Kidney (tissue), 14 donors: ENCODE data around the gene DUSP10. TPM values are rescaled to one million over a fixed set of nuclear protein-coding genes. Genes with fewer than 3 reads are reported as not detected.

Experiments used
- DNase-seq, 5 donors: peaks; one replicate each; pipeline ENCODE4 v3.0.0-alpha.2; 2013 to 2020
- FAIRE-seq: peaks from 2 replicates; lab custom pipeline; 2012; peaks lifted over from hg19 to GRCh38; lab: Jason Lieb, UNC
- H3K27ac ChIP-seq, 2 donors: one replicate each; pipeline ENCODE4 v1.7.0; 2013; ENCODE audit warnings: low read depth in 2 of 2, low read length in 2 of 2, inconsistent platforms in 1 of 2
- H3K27me3 ChIP-seq: one replicate; pipeline ENCODE4 v1.7.1; 2013; ENCODE audit warnings: low read length, inconsistent platforms; ENCODE audit not compliant: control insufficient read depth, insufficient read depth
- H3K36me3 ChIP-seq, 3 donors: one replicate each; pipeline versions ENCODE4 v1.7.0 to v1.7.1; 2013; ENCODE audit warnings: low read length in 3 of 3, control low read depth in 1 of 3, inconsistent platforms in 1 of 3; ENCODE audit not compliant: insufficient read depth in 3 of 3, control insufficient read depth in 2 of 3
- H3K4me1 ChIP-seq, 3 donors: one replicate each; pipeline versions ENCODE4 v1.7.0 to v1.7.1; 2013; ENCODE audit warnings: low read length in 3 of 3, inconsistent platforms in 1 of 3, low read depth in 1 of 3; ENCODE audit not compliant: control insufficient read depth in 2 of 3, insufficient read depth in 2 of 3
- H3K4me3 ChIP-seq, 3 donors: one replicate each; pipeline versions ENCODE4 v1.7.0 to v1.8.1; 2013; ENCODE audit warnings: low read length in 3 of 3, control low read depth in 1 of 3, inconsistent platforms in 1 of 3
- H3K9ac ChIP-seq, 3 donors: one replicate each; pipeline versions ENCODE4 v1.7.0 to v1.7.1; 2013; ENCODE audit warnings: low read length in 3 of 3, control low read depth in 1 of 3, inconsistent platforms in 1 of 3
- H3K9me3 ChIP-seq, 3 donors: one replicate each; pipeline versions ENCODE4 v1.7.0 to v1.7.1; 2013; ENCODE audit warnings: low read length in 3 of 3, control low read depth in 1 of 3, inconsistent platforms in 1 of 3; ENCODE audit not compliant: control insufficient read depth in 2 of 3, insufficient read depth in 1 of 3
- intact Hi-C: fragments of 100-400 bp; cut with DNase I; formaldehyde crosslinking; loops from one replicate; pipeline ENCODE4 v1.11.1; 2022
- polyA plus RNA-seq: library from polyadenylated mRNA; stranded (reverse); fragments of 350-450 nt; fragmentation: Illumina TruSeq; extraction: RNeasy Lipid Tissue Mini Kit (QIAGEN cat#74804); gene quantifications from one replicate; pipeline ENCODE4 v1.2.3, GENCODE V29; 2014; ENCODE audit warnings: low read depth, low replicate concordance; ENCODE audit not compliant: insufficient read depth
- total RNA-seq: library from RNA; stranded (reverse); fragmentation: NEBNext Ultra II Directional; extraction: Animal tissue kit (Norgen Biotek cat#: 25700); gene quantifications from one replicate; pipeline ENCODE4 v1.2.1, GENCODE V29; 2021
- TF ChIP-seq, protein P1 (sequence below): IDR thresholded peaks from 3 replicates; pipeline ENCODE4 v1.5.1; 2012; ENCODE audit warnings: mild to moderate bottlenecking, moderate library complexity, borderline replicate concordance; ENCODE audit not compliant: insufficient read depth; ENCODE audit errors: extremely low read depth
- donor health status: control.
- donor health status: control.
- donor health status: control.
- donor health status: control.
- donor health status: control.
- donor health status: DM: yes; HTN: yes; CAD: no.
- donor health status: Normal renal cell carcinoma (clear cell type).

The DUSP10 gene
- total and polyA plus RNA-seq, 2 donors from 2014 or later, result 1.0 to 5.3 TPM

DNA sequence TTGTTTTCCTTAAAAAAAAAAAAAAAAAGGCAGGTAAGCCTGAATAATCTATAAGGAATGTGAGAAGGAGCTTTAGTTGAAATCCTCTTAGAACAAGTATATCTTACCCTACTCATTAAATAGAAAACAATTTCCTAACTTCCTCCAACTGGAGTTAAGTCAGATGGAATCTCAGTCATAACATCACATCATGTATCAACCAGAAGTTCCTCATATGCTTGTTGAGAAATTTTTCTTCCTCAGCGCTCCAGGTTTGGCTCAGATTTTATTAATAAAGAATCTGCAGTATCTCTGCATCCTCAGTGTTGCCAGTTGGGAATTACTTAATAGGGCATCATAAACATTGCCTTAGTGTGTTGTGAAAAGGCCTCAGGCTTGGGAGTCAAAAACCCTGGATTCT is 37.6 kb downstream of the DUSP10 start:
- no peaks in the 10 kb centered on the region for H3K4me1 ChIP-seq
- H3K9ac ChIP-seq, result no peak overlapping the region
- DNase-seq (no peak), FAIRE-seq (no peak)
- peaks cover 0 to 3% (median 0%) of the 10 kb centered on the region in 3 donors for H3K36me3 ChIP-seq
- H3K27me3 ChIP-seq, result no peaks in the 10 kb centered on the region
- no peak overlapping the region for H3K4me3 ChIP-seq
- TF ChIP-seq, protein P1, sequence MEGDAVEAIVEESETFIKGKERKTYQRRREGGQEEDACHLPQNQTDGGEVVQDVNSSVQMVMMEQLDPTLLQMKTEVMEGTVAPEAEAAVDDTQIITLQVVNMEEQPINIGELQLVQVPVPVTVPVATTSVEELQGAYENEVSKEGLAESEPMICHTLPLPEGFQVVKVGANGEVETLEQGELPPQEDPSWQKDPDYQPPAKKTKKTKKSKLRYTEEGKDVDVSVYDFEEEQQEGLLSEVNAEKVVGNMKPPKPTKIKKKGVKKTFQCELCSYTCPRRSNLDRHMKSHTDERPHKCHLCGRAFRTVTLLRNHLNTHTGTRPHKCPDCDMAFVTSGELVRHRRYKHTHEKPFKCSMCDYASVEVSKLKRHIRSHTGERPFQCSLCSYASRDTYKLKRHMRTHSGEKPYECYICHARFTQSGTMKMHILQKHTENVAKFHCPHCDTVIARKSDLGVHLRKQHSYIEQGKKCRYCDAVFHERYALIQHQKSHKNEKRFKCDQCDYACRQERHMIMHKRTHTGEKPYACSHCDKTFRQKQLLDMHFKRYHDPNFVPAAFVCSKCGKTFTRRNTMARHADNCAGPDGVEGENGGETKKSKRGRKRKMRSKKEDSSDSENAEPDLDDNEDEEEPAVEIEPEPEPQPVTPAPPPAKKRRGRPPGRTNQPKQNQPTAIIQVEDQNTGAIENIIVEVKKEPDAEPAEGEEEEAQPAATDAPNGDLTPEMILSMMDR, result no peak
- H3K9me3 ChIP-seq, result no peaks in the 10 kb centered on the region
- intact Hi-C loops, result no loop called here
- no peak overlapping the region for H3K27ac ChIP-seq

DNA sequence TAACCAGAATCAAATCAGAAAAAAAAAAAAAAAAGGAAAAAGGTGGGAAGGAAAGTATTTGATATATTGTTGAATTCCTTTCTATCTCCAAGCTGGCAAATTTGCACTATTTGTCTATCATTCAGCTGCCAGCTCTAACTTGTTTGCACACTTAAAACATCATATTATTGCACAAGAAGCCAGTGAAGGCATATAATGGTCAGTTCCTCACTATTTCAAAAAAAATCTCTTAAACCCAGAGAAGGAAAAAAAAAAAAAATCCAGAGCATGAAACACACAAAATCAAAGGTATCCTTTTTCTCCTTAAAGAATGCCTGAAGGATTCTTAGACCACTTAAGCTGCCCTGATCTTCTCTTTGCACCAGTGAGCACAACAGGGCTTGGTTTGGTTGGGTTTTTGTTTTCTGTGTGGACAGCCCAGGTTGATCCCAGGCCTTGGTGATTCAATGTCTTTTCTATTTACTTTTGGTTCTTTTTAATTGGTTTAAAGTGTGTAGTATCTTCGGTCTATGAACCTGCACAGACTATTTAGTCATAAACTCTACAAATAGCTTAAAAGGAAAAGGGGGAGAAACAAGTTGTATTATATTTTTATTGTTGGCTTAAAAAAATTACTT is 40.2 kb downstream of the DUSP10 start:
- H3K27me3 ChIP-seq, result no peaks in the 10 kb centered on the region
- peaks cover 0 to 3% (median 0%) of the 10 kb centered on the region in 3 donors for H3K36me3 ChIP-seq
- FAIRE-seq, result no peak
- H3K9ac ChIP-seq, result no peak overlapping the region
- no peak overlapping the region for H3K4me3 ChIP-seq
- no peaks in the 10 kb centered on the region for H3K9me3 ChIP-seq
- no peak for DNase-seq
- TF ChIP-seq, protein P1, result no peak
- no peaks in the 10 kb centered on the region for H3K4me1 ChIP-seq
- no peak overlapping the region for H3K27ac ChIP-seq
- intact Hi-C loops, result no loop called here

DNA sequence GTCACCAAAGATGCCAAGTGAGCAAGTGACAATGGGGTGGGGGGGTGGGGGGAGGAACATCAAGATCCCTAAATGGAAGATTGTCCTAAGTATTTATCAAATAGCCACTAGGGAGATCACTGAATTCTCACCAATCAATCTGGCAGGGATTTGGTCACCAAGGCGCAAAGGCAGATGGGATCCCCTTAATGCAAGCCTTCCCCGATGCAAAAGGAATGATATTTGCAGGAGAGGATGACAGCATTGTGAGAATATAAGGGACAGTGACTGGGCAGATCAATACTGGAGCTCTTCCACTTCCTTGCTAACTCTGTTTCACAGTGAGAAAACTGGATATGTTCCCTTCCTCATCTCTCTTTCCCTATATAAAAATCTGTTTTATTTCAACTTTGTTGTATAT is 40.9 kb downstream of the DUSP10 start:
- peaks cover 0 to 3% (median 0%) of the 10 kb centered on the region in 3 donors for H3K36me3 ChIP-seq
- TF ChIP-seq, protein P1, result no peak
- H3K4me1 ChIP-seq, result no peaks in the 10 kb centered on the region
- DNase-seq (no peak), FAIRE-seq (no peak)
- H3K27ac ChIP-seq, result no peak overlapping the region
- no peak overlapping the region for H3K9ac ChIP-seq
- no peaks in the 10 kb centered on the region for H3K27me3 ChIP-seq
- no peak overlapping the region for H3K4me3 ChIP-seq
- intact Hi-C loops, result no loop called here
- H3K9me3 ChIP-seq, result no peaks in the 10 kb centered on the region
